Parathyroid adenoma (tissue), 2 donors: ENCODE results near the gene STMN3.
"Not testable (repeated sequence)": the region's sequence is repeated elsewhere in the genome, so short reads cannot be mapped to it uniquely, and the experiment has no call there.

Experiments
- H2AFZ ChIP-seq: fragments of 300-600 bp; sonication (generic); one replicate; pipeline ENCODE4 v1.7.0; 2017; ENCODE audit warnings: antibody characterized with exemption, mild to moderate bottlenecking
- H3K27ac ChIP-seq: fragments of 300-600 bp; sonication (generic); one replicate; pipeline ENCODE4 v1.7.0; 2017
- H3K27me3 ChIP-seq: fragments of 300-600 bp; sonication (generic); one replicate; pipeline ENCODE4 v1.7.0; 2017; ENCODE audit warnings: low read length; ENCODE audit not compliant: control insufficient read depth, insufficient read depth
- H3K36me3 ChIP-seq: fragments of 300-600 bp; sonication (generic); one replicate; pipeline ENCODE4 v1.7.0; 2017; ENCODE audit warnings: low read length; ENCODE audit not compliant: control insufficient read depth, insufficient read depth
- H3K4me1 ChIP-seq: fragments of 300-600 bp; sonication (generic); one replicate; pipeline ENCODE4 v1.7.0; 2017; ENCODE audit warnings: control low read depth
- H3K4me2 ChIP-seq: fragments of 300-600 bp; sonication (generic); one replicate; pipeline ENCODE4 v1.7.0; 2017; ENCODE audit warnings: low read length
- H3K4me3 ChIP-seq: fragments of 300-600 bp; sonication (generic); one replicate; pipeline ENCODE4 v1.7.0; 2017; ENCODE audit warnings: low read depth, low read length
- H3K79me2 ChIP-seq: fragments of 300-600 bp; sonication (generic); one replicate; pipeline ENCODE4 v1.7.0; 2017; ENCODE audit warnings: control low read depth
- H3K9ac ChIP-seq: fragments of 300-600 bp; sonication (generic); one replicate; pipeline ENCODE4 v1.7.0; 2017; ENCODE audit warnings: mild to moderate bottlenecking
- H3K9me3 ChIP-seq: fragments of 300-600 bp; sonication (generic); one replicate; pipeline ENCODE4 v1.7.0; 2017; ENCODE audit warnings: low read length; ENCODE audit not compliant: control insufficient read depth
- CTCF ChIP-seq: fragments of 300-600 bp; sonication (generic); IDR thresholded peaks from one replicate; pipeline ENCODE4 v1.7.0; 2017; ENCODE audit warnings: antibody characterized with exemption, mild to moderate bottlenecking
- donor health status: primary hyperparathyroidism.

Gene STMN3

DNA sequence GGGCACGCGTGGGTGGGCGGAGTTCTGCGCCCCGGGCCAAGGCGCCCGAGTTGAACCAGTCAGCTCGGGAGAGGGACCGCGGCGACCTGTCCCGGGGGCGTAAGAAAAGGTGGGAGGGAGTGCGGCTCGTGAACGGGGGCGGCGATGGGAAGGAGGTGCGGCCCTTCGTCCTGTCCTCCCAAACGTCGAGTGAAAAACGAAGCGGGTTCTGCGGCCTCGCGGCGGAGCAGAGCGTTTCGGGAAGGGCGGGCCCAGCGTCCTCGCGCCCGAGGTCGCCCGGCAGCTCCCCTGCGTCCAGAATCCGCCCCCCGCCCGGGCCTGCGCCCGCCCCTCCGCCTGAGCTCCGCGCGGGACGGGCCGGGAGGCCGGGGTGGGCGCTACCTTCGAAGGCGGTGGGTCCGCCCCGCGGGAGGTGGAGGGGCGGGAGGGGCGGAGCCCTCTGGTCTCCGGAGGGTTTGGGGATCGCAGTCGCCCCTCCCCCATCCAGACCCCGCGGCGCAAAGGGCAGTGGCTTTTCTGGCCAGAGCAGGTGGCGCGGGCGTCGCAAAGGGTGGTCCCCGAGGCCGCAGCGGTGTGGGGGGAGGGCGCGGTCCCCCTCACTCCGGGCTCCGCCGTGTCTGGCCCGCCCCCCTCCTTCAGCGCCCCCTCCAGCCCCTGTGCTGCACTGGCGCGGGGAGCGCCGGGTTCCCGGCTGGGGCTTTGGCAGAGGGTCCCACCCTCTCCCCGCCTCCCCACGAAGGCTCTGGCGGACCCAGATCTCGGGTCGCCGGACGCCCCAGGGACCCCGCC, 838 bp downstream of the STMN3 start:
- Histone ChIP-seq H3K4me2 (peak overlapping the region; percentile 67), H3K9me3 (no peaks in the 10 kb centered on the region), H3K9ac (peak overlapping the region; percentile 19), H3K79me2 (peaks cover 4% of the 10 kb centered on the region), H3K4me1 (peaks cover 18% of the 10 kb centered on the region), H3K36me3 (no peaks in the 10 kb centered on the region), H3K27ac (peak overlapping the region; percentile 64), H3K27me3 (no peaks in the 10 kb centered on the region), H3K4me3 (peak overlapping the region; percentile 52), H2AFZ (peak overlapping the region; percentile 69)
- no peak for TF ChIP-seq CTCF

DNA sequence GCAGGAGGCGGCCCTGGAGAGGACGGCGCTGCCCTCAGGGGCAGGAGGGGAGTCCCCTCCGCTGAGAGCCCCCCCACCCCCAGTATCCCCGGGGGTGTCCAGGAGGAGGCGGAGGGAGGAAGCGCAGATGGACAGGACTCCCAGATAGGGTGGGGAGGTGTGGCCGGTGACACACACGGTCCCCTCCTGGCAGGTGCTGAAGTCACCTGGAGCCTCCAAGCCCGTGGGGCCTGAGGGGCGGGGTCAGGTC, 1.4 kb downstream of the STMN3 start:
- H3K79me2 ChIP-seq = peaks cover 4% of the 10 kb centered on the region
- H3K27me3 ChIP-seq = no peaks in the 10 kb centered on the region
- H3K4me2 ChIP-seq = peak overlapping the region; percentile 67
- H2AFZ ChIP-seq = peak overlapping the region; percentile 69
- no peaks in the 10 kb centered on the region for H3K36me3 ChIP-seq
- H3K9me3 ChIP-seq = no peaks in the 10 kb centered on the region
- peak overlapping the region; percentile 64 for H3K27ac ChIP-seq
- no peak overlapping the region for H3K9ac ChIP-seq
- peak overlapping the region; percentile 52 for H3K4me3 ChIP-seq
- peaks cover 13% of the 10 kb centered on the region for H3K4me1 ChIP-seq
- no peak for TF ChIP-seq CTCF

- H3K4me1 ChIP-seq = peaks cover 13% of the 10 kb centered on the region
- not testable (repeated sequence) for H3K79me2 ChIP-seq, H3K4me2 ChIP-seq, H3K27me3 ChIP-seq, H3K27ac ChIP-seq, H3K4me3 ChIP-seq, H3K9me3 ChIP-seq, H3K9ac ChIP-seq, H3K36me3 ChIP-seq, H2AFZ ChIP-seq
Measured at GRCh38 chr20:63650486-63650885, 2.7 kb downstream of the STMN3 start.

- TF ChIP-seq CTCF = no peak
- no peak overlapping the region for H3K27ac ChIP-seq
- no peak overlapping the region for H3K4me3 ChIP-seq
- no peak overlapping the region for H3K4me2 ChIP-seq
- H3K9me3 ChIP-seq = no peaks in the 10 kb centered on the region
- H3K4me1 ChIP-seq = peaks cover 11% of the 10 kb centered on the region
- H3K36me3 ChIP-seq = no peaks in the 10 kb centered on the region
- H3K9ac ChIP-seq = no peak overlapping the region
- H2AFZ ChIP-seq = no peak overlapping the region
- H3K27me3 ChIP-seq = no peaks in the 10 kb centered on the region
- H3K79me2 ChIP-seq = peaks cover 4% of the 10 kb centered on the region
Measured at GRCh38 chr20:63648895-63649589, 4.2 kb downstream of the STMN3 start.

DNA sequence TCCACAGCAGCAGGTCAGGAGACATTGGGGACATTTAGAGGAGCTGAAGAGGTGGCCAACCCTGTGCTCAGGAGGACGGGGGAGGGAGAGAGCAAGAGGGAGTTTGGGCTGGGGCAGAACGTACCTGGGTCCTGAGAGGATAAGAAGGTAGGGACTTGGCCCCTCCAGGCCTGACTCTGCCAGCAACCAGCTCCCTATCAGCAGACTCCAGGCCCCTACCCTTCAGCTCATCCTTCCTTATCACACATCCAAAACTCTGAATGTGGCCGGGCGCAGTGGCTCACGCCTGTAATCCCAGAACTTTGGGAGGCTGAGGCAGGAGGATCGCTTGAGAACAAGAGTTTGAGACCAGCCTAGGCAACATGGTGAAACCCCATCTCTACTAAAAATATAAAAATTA, 5.0 kb downstream of the STMN3 start:
- Histone ChIP-seq H3K4me3 (no peak overlapping the region), H2AFZ (no peak overlapping the region), H3K27me3 (no peaks in the 10 kb centered on the region), H3K4me1 (peaks cover 11% of the 10 kb centered on the region), H3K36me3 (no peaks in the 10 kb centered on the region), H3K9ac (no peak overlapping the region), H3K79me2 (peaks cover 4% of the 10 kb centered on the region), H3K9me3 (no peaks in the 10 kb centered on the region), H3K27ac (no peak overlapping the region), H3K4me2 (no peak overlapping the region)
- TF ChIP-seq CTCF = no peak
